HCT116 (cell line): ENCODE results near the gene CDC42SE1.

Experiments used
- JUND ChIP-seq: IDR thresholded peaks from 2 replicates; pipeline ENCODE4 v1.6.1; 2012
- POLR2A ChIP-seq: IDR thresholded peaks from 2 replicates; pipeline ENCODE4 v1.7.0; 2011; ENCODE audit warnings: borderline replicate concordance; ENCODE audit not compliant: insufficient read depth, insufficient read length; ENCODE audit errors: extremely low read depth
- SIN3A ChIP-seq: IDR thresholded peaks from 2 replicates; pipeline ENCODE4 v1.6.1; 2012; ENCODE audit warnings: low read depth
- TF ChIP-seq, protein P1 (sequence below), 3 experiments: fragments of 200-600 bp in 1 of 3; sonication (generic) in 1 of 3; IDR thresholded peaks in 2 of 3; conservative IDR thresholded peaks in 1 of 3; 2 replicates each; pipeline ENCODE4 v1.5.1; 2012 to 2017; ENCODE audit warnings: low read depth in 2 of 3, low read length in 2 of 3, antibody characterized with exemption in 1 of 3, borderline replicate concordance in 1 of 3, control low read depth in 1 of 3, mild to moderate bottlenecking in 1 of 3, mixed read lengths in 1 of 3, mixed run types in 1 of 3, moderate library complexity in 1 of 3; ENCODE audit not compliant: insufficient read depth in 1 of 3

DNA sequence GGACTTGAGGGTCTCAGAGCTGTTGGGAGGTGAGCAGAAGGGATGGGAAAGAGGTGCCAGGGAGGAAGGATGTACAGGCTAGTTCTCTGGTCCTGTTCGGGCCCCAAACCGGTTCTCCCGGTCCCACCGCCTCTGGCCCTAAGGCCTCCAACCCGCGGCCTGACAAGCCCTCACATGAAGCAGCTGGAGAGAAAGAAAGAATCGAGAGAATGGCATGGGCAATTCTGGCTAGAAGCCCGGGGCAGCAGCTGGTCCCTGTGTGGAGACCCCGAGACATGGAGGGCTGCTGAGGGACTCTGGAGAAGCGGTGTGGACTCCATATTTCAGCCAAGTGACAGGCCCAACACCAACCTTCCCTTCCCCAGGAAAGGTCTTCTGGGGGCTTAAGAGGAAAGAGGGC, 730 bp downstream of the CDC42SE1 start:
- TF ChIP-seq JUND (no peak), POLR2A (no peak), SIN3A (no peak)
- TF ChIP-seq, protein P1, sequence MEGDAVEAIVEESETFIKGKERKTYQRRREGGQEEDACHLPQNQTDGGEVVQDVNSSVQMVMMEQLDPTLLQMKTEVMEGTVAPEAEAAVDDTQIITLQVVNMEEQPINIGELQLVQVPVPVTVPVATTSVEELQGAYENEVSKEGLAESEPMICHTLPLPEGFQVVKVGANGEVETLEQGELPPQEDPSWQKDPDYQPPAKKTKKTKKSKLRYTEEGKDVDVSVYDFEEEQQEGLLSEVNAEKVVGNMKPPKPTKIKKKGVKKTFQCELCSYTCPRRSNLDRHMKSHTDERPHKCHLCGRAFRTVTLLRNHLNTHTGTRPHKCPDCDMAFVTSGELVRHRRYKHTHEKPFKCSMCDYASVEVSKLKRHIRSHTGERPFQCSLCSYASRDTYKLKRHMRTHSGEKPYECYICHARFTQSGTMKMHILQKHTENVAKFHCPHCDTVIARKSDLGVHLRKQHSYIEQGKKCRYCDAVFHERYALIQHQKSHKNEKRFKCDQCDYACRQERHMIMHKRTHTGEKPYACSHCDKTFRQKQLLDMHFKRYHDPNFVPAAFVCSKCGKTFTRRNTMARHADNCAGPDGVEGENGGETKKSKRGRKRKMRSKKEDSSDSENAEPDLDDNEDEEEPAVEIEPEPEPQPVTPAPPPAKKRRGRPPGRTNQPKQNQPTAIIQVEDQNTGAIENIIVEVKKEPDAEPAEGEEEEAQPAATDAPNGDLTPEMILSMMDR (IDR thresholded peaks at IDR 0.05 in 2 of 3, conservative IDR thresholded peaks at IDR 0.05 in 1 of 3; ENCODE audit: borderline replicate concordance in 1 of 3, insufficient read depth in 1 of 3, low read depth in 2 of 3, low read length in 2 of 3): no peak
